Neural progenitor cell (in vitro differentiated cells): ENCODE measurements around the gene ZCCHC14.

ENCODE experiments used
- CTCF ChIP-seq: fragments of 200-600 bp; sonication (generic); IDR thresholded peaks from 2 replicates; pipeline ENCODE4 v1.5.1; 2017; ENCODE audit warnings: antibody characterized with exemption, mild to moderate bottlenecking
- EZH2 ChIP-seq: fragments of 200-600 bp; sonication (generic); IDR thresholded peaks from 2 replicates; pipeline ENCODE4 v1.6.1; 2017; ENCODE audit warnings: antibody characterized with exemption, mild to moderate bottlenecking, moderate library complexity

DNA sequence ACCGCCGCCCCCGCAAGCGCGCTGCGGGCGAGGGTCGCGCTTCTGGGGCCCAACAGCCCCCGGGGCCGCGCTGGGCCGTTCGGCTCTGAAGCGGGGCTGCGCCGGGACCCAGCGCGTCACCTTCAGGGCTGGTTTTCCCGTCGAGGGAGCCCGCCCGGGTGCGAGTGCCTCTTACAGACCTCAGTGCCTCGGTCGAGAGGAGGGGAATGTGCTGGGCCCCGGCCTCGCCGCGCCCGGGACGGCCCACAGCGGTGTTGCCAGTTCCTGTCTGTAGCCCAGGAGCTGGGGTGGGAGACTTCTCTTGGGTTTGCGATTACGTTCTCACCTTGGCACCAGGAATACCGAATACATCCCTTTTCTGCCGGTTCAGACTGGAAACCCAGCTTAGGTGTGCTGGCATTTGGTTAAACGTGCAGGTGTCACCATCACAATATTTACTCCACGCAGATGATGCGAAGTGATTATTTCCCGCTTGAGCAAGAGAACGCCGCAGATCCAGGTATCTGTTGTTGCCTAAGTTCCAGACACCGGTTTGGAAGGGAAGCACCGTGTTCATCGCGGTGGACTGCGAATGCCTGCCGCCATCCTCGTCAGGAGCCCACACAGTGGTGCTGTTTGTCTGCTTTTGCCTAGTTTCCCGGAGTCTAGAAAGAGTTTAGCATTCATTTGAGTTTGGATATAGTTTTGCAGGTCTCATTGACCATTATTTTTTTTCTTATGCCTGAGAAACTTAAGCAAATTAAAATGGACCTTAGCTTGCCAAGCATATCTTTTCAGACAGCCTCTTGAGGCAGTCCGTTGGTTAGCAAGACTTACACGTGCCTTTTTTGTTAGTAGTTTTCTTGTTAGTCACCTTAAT lies 99.8 kb downstream of the ZCCHC14 start:
- TF ChIP-seq CTCF (peak; percentile 41), EZH2 (peak; percentile 56)
